SK-N-SH treated with all-trans-retinoic acid at 6 μM for 48 hours (cell line): ENCODE measurements around the gene RER1.

ENCODE experiments used
- ATAC-seq: fragments of 200-7000 bp; cut with Tn5 transposase; 3 replicates; pipeline ENCODE4 v1.9.1; 2020; ENCODE audit warnings: mild to moderate bottlenecking, moderate library complexity
- ARNTL ChIP-seq: fragments of 450-650 bp; formaldehyde crosslinking; IDR thresholded peaks from 2 replicates; pipeline ENCODE4 v1.5.0; 2020; ENCODE audit warnings: low read depth, mild to moderate bottlenecking, moderate library complexity, borderline replicate concordance
- BACH2 ChIP-seq: fragments of 250-450 bp; sonication (Bioruptor Pico); IDR thresholded peaks from 2 replicates; pipeline ENCODE4 v1.9.0; 2021; ENCODE audit warnings: mild to moderate bottlenecking, borderline replicate concordance
- CREB5 ChIP-seq: fragments of 250-450 bp; sonication (Bioruptor Pico); IDR thresholded peaks from 2 replicates; pipeline ENCODE4 v1.5.1; 2020; ENCODE audit warnings: low read depth, mild to moderate bottlenecking, moderate library complexity
- CSDC2 ChIP-seq: fragments of 250-450 bp; sonication (Bioruptor Pico); IDR thresholded peaks from 2 replicates; pipeline ENCODE4 v1.5.0; 2020; ENCODE audit warnings: mild to moderate bottlenecking, moderate library complexity
- CSRNP3 ChIP-seq: fragments of 250-450 bp; sonication (Bioruptor Pico); IDR thresholded peaks from 2 replicates; pipeline ENCODE4 v1.5.1; 2021; ENCODE audit warnings: mild to moderate bottlenecking, moderate library complexity
- ESRRG ChIP-seq: fragments of 250-450 bp; sonication (Bioruptor Pico); IDR thresholded peaks from 2 replicates; pipeline ENCODE4 v1.6.1; 2021; ENCODE audit warnings: mild to moderate bottlenecking
- GLIS3 ChIP-seq: fragments of 250-450 bp; sonication (Bioruptor Pico); IDR thresholded peaks from 2 replicates; pipeline ENCODE4 v1.5.0; 2020; ENCODE audit warnings: mild to moderate bottlenecking, moderate library complexity
- ISL1 ChIP-seq: fragments of 250-450 bp; sonication (Bioruptor Pico); IDR thresholded peaks from 2 replicates; pipeline ENCODE4 v2.1.2; 2022; ENCODE audit warnings: mild to moderate bottlenecking, moderate library complexity
- OSR1 ChIP-seq: fragments of 250-450 bp; sonication (Bioruptor Pico); IDR thresholded peaks from 2 replicates; pipeline ENCODE4 v1.8.0; 2022; ENCODE audit warnings: moderate library complexity, mild to moderate bottlenecking, inconsistent platforms
- PATZ1 ChIP-seq: fragments of 250-450 bp; sonication (Bioruptor Pico); IDR thresholded peaks from 2 replicates; pipeline ENCODE4 v1.8.0; 2020; ENCODE audit warnings: mild to moderate bottlenecking, moderate library complexity, borderline replicate concordance
- POU6F1 ChIP-seq: fragments of 250-450 bp; sonication (Bioruptor Pico); IDR thresholded peaks from 2 replicates; pipeline ENCODE4 v1.8.0; 2021; ENCODE audit warnings: low read depth, mild to moderate bottlenecking, moderate library complexity, borderline replicate concordance
- PPARA ChIP-seq: fragments of 250-450 bp; sonication (Bioruptor Pico); IDR thresholded peaks from 2 replicates; pipeline ENCODE4 v1.5.0; 2020; ENCODE audit warnings: mild to moderate bottlenecking, borderline replicate concordance
- RARB ChIP-seq: fragments of 250-450 bp; sonication (Bioruptor Pico); IDR thresholded peaks from 2 replicates; pipeline ENCODE4 v1.8.0; 2021; ENCODE audit warnings: mild to moderate bottlenecking, moderate library complexity
- SNAI2 ChIP-seq: fragments of 250-450 bp; sonication (Bioruptor Pico); IDR thresholded peaks from 2 replicates; pipeline ENCODE4 v1.5.0; 2020; ENCODE audit warnings: mild to moderate bottlenecking, moderate library complexity
- TCF4 ChIP-seq: fragments of 250-450 bp; sonication (Bioruptor Pico); IDR thresholded peaks from 2 replicates; pipeline ENCODE4 v1.8.0; 2021; ENCODE audit warnings: mild to moderate bottlenecking, moderate library complexity, borderline replicate concordance
- TOX ChIP-seq: fragments of 250-450 bp; sonication (Bioruptor Pico); IDR thresholded peaks from 2 replicates; pipeline ENCODE4 v1.8.0; 2021; ENCODE audit warnings: mild to moderate bottlenecking, moderate library complexity, borderline replicate concordance
- TSHZ2 ChIP-seq: fragments of 250-450 bp; sonication (Bioruptor Pico); IDR thresholded peaks from 2 replicates; pipeline ENCODE4 v1.5.0; 2020; ENCODE audit warnings: mild to moderate bottlenecking, moderate library complexity
- ZFP3 ChIP-seq: fragments of 250-450 bp; sonication (Bioruptor Pico); IDR thresholded peaks from 2 replicates; pipeline ENCODE4 v1.5.0; 2020; ENCODE audit warnings: mild to moderate bottlenecking, moderate library complexity
- ZFP30 ChIP-seq: fragments of 450-650 bp; formaldehyde crosslinking; IDR thresholded peaks from 2 replicates; pipeline ENCODE4 v1.5.0; 2022; ENCODE audit warnings: mild to moderate bottlenecking, moderate library complexity
- ZNF565 ChIP-seq: fragments of 450-650 bp; formaldehyde crosslinking; conservative IDR thresholded peaks from 2 replicates; pipeline ENCODE4 v1.5.0; 2020; ENCODE audit warnings: low read depth, mild to moderate bottlenecking, moderate library complexity
- ZNF70 ChIP-seq: fragments of 450-650 bp; formaldehyde crosslinking; IDR thresholded peaks from 2 replicates; pipeline ENCODE4 v1.5.0; 2020; ENCODE audit warnings: mild to moderate bottlenecking, moderate library complexity
- ZNF8 ChIP-seq: fragments of 450-650 bp; formaldehyde crosslinking; IDR thresholded peaks from 2 replicates; pipeline ENCODE4 v1.5.0; 2020; ENCODE audit warnings: mild to moderate bottlenecking, moderate library complexity

The RER1 gene

GRCh38 chr1:2400950-2401649 is 9.5 kb downstream of the RER1 start:
- peak; percentile 15; the same call in 2 of the 3 replicates for ATAC-seq
- no peak for TF ChIP-seq TCF4 (CRISPR knock-in tag)
- no peak for TF ChIP-seq ZNF70 (CRISPR knock-in tag)
- no peak for TF ChIP-seq POU6F1 (CRISPR knock-in tag)
- no peak for TF ChIP-seq CSDC2
- TF ChIP-seq ZFP3 (CRISPR knock-in tag) = no peak
- TF ChIP-seq ZFP30 (CRISPR knock-in tag) = no peak
- no peak for TF ChIP-seq OSR1 (CRISPR knock-in tag)
- TF ChIP-seq GLIS3 (CRISPR knock-in tag) = no peak
- TF ChIP-seq CSRNP3 (CRISPR knock-in tag) = no peak
- TF ChIP-seq PPARA = no peak
- no peak for TF ChIP-seq ISL1 (CRISPR knock-in tag)
- TF ChIP-seq PATZ1 = no peak
- no peak for TF ChIP-seq BACH2 (CRISPR knock-in tag)
- no peak for TF ChIP-seq ESRRG (CRISPR knock-in tag)
- TF ChIP-seq CREB5 (CRISPR knock-in tag) = no peak
- TF ChIP-seq ZNF565 = no peak
- no peak for TF ChIP-seq RARB (CRISPR knock-in tag)
- no peak for TF ChIP-seq ZNF8
- TF ChIP-seq ARNTL (CRISPR knock-in tag) = no peak

- TF ChIP-seq CSRNP3 (CRISPR knock-in tag) (no peak), TOX (CRISPR knock-in tag) (no peak), SNAI2 (CRISPR knock-in tag) (no peak), GLIS3 (CRISPR knock-in tag) (no peak), ZNF70 (CRISPR knock-in tag) (no peak), ZFP30 (CRISPR knock-in tag) (no peak), BACH2 (CRISPR knock-in tag) (no peak), TCF4 (CRISPR knock-in tag) (no peak), RARB (CRISPR knock-in tag) (no peak), ZNF565 (no peak), OSR1 (CRISPR knock-in tag) (no peak), CSDC2 (no peak), ARNTL (CRISPR knock-in tag) (no peak), ZNF8 (no peak), TSHZ2 (CRISPR knock-in tag) (no peak), PATZ1 (no peak)
- no peak for ATAC-seq
Measured at GRCh38 chr1:2402420-2402819, 10.8 kb downstream of the RER1 start.
